ENCODE results near the gene TPCN2.

- no peak for TF ChIP-seq CTCF (IDR thresholded peaks at IDR 0.05)
- TF ChIP-seq POLR2A (IDR thresholded peaks at IDR 0.05): peak; percentile 23 to 38
Measured at GRCh38 chr11:69166218-69167115, 117.7 kb downstream of the TPCN2 start.
